ENCODE measurements around the gene CUX1. TPM values are rescaled to one million over a fixed set of nuclear protein-coding genes. Genes with fewer than 3 reads are reported as not detected.
"Not testable (repeated sequence)": the region's sequence is repeated elsewhere in the genome, so short reads cannot be mapped to it uniquely, and the experiment has no call there.

CUX1 gene
- total RNA-seq, 1 experiment from 2014 or later = 37.4 TPM

- DNase-seq (ENCODE audit: low read depth); in situ Hi-C loops (cut with HindIII; ENCODE audit: low pct_unique_long_range_greater_than_20kb, low sequenced_read_pairs): not testable (repeated sequence)
Observed at GRCh38 chr7:101792682-101793071, 24.7 kb upstream of the CUX1 start.

DNA sequence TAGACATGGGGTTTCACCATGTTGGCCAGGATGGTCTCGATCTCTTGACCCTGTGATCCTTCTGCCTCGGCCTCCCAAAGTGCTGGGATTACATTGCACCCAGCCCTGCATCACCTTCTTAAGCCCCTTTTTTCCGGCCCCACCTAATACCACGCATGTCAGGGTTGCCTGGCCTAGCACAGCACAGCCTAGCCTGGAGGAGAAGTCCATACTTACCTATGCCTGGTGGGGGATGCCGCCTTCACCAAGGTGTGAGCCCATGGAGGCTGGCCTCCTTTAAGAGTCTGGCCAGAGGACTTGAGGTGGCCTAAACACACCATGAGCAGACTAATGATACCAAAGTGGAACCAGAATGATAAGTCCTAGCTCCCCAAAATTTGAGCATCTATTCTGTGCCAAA lies 22.0 kb upstream of the CUX1 start:
- DNase-seq (ENCODE audit: low read depth) = no peak
- in situ Hi-C loops (cut with HindIII; ENCODE audit: low pct_unique_long_range_greater_than_20kb, low sequenced_read_pairs) = no loop called here

DNA sequence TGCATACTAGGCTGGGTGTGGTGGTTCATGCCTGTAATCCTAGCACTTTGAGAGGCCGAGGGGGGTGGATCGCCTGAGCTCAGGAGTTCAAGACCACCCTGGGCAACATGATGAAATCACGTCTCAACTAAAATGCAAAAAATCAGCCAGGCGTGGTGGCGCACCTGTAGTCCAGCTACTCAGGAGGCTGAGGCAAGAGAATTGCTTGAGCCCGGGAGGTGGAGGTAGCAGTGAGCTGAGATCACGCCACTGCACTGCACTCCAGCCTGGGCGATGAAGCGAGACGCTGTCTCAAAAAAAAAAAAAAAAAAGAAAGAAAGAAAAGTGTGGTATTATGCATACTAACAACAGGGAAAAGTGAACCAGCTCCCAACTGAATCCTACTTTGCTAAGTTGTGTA lies 19.3 kb upstream of the CUX1 start:
- peak; percentile 76 for DNase-seq (ENCODE audit: low read depth)
- in situ Hi-C loops (cut with HindIII; ENCODE audit: low pct_unique_long_range_greater_than_20kb, low sequenced_read_pairs) = not testable (repeated sequence)

DNA sequence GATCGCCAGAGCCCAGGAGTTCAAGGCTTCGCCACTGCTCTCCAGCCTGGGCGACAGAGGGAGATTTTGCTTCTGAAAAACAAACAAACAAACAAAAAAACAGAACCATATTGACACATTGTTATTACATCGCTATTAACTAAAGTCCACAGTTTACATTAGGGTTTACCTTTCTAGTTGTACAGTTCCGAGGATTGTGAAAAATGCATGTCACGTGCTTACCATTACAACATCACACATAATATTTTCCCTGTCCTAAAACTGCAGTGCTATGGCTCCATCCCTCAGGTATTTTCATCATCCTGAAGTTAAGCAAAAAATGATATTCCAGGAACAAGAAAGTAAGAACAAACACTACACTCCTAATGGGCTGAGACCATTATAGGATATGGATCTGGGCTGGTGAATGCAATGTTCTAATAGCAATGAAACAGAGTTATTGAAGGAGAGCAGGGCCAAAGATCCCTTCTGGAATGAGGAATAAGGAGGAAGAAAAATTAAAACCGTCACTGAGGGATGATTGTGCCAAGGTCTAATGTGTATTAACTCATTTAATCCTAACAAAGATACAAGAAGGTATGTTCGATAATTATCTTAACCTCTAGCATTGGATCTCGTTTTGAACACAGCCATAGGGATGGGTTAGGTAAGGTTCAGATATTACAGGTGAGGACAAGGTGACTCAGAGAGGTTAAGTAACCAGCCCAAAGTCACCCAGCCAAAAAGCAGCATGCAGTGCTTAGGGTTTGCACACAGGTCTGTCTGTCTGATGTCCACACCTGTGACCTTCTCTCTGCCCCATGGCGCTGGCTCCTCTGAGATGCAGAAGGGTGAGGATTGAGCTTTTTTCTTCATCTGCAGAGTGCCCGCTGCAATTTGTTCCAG lies 14.0 kb upstream of the CUX1 start:
- DNase-seq (ENCODE audit: low read depth) = no peak
- in situ Hi-C loops (cut with HindIII; ENCODE audit: low pct_unique_long_range_greater_than_20kb, low sequenced_read_pairs) = loop anchor here (25.0 kb wide), 1 partner anchor 334 kb away; no protein-coding TSS in a partner anchor

- DNase-seq (ENCODE audit: low read depth) = no peak
- in situ Hi-C loops (cut with HindIII; ENCODE audit: low pct_unique_long_range_greater_than_20kb, low sequenced_read_pairs) = loop anchor here (25.0 kb wide), 1 partner anchor 333 kb away; no protein-coding TSS in a partner anchor
Observed at GRCh38 chr7:101804088-101804963, 13.1 kb upstream of the CUX1 start.

DNA sequence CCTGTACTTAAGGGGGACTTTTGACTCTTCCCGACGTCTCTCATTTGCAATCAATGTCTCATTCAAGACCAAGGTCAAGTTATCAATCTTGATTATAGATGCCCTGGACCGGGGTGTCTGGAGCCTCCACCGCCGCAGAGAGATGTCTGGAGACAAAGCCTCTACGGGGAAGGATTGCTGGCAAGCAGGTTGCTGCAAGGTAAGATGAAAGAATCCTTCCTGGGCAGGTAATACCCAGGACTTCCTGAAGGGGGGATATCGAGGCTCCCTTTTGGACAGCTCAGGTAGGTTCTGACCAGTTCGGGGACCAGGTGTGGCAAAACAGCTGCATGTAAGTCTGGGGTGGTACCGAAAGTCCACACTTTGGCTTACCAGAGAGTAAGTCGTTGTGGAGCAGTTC lies 12.5 kb upstream of the CUX1 start:
- no peak for DNase-seq (ENCODE audit: low read depth)
- in situ Hi-C loops (cut with HindIII; ENCODE audit: low pct_unique_long_range_greater_than_20kb, low sequenced_read_pairs) = loop anchor here (25.0 kb wide), 1 partner anchor 332 kb away; no protein-coding TSS in a partner anchor

DNA sequence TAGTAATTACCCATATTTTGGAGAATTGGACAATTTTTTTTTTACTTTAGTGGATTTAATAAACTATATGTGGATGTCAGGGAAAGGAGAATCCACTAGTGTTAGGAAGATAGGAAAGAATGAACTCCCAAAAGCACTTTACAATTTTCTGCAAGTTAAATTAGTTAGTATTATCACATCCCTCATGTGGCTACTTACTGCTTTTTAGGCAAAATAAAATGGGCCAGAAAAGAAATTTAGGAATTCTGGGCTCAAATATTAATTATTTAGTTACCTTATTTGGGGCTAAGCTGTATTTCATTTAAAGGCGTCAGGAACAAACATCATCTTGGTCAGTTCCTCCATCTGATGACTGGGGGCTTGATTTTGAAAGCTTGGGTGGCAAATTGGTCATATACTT lies 4.8 kb upstream of the CUX1 start:
- in situ Hi-C loops (cut with HindIII; ENCODE audit: low pct_unique_long_range_greater_than_20kb, low sequenced_read_pairs) = loop anchor here (25.0 kb wide), 1 partner anchor 325 kb away; no protein-coding TSS in a partner anchor
- no peak for DNase-seq (ENCODE audit: low read depth)

DNA sequence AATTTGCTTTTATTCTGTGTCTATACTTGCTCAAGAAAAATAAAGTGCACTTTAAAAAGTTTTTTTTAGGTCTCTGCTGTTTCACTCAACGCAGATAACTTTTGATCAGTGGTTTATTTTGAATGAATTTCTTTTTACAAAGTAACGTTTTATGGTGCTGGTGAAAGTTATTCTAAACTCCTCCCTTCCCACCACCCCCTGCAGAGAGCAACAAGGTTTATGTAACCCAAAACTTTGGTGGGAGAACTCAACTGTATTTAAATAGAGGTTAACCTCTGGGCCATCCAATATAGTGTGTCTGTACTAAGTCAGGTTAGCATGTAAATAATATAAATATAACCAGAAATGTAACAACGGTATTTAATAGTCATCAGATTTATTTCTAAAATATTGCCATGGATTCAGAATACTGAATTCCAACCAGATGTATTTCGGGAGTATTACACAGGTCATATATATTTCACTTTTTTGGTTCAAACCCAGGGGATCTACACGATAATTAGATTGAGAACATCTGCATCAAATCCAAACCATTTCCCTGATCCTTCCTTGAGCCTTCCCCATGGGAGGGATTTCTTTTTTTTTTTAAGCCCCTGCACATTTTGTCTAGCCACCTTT lies 3.9 kb upstream of the CUX1 start:
- in situ Hi-C loops (cut with HindIII; ENCODE audit: low pct_unique_long_range_greater_than_20kb, low sequenced_read_pairs) = loop anchor here (25.0 kb wide), 1 partner anchor 324 kb away; no protein-coding TSS in a partner anchor
- DNase-seq (ENCODE audit: low read depth) = no peak

GRCh38 chr7:101814081-101814990 lies 3.1 kb upstream of the CUX1 start:
- in situ Hi-C loops (cut with HindIII; ENCODE audit: low pct_unique_long_range_greater_than_20kb, low sequenced_read_pairs) = loop anchor here (25.0 kb wide), 1 partner anchor 323 kb away; no protein-coding TSS in a partner anchor
- peak; percentile 65 for DNase-seq (ENCODE audit: low read depth)

DNA sequence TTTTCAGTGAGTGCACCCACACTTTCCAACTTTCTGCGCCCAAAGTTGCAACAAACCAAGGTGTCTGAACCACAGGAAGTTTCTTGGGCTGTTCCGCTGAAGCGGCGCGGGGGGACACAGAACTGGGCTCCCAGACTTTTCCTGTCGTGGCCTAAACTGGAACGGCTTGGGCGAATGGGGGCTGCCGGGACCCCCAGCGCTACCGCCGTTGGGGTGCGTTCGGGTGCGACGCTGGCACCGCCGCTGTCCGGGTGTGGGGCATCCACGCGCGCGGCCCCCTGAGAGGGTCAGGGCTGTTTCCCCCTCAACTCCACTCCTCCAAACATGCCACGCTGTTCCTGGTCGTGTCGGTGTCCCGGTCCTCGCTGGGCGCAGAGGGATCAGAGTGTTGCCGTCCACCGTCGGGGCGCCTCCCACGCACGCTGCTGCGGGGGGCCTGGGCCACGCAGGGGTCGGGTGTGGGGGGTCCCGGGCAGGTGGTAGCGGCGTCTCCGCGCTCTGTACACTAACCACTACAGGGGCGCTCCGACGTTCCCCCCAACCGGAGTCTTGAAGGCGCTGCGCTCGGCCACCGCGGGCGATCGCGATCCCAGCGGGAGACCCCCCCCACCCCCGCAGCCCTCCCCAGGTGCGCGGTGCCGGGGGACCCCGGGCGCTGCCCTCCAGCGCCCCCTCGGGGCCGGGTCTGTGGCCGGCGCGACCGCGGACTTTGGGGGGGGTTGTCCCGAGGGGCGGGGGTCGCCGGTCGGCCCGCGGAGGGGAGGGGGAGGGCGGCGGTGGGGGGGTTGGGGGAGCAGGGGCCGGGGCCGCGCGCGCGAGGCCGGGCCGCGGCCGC lies 2.2 kb upstream of the CUX1 start:
- DNase-seq (ENCODE audit: low read depth) = peak; percentile 56
- in situ Hi-C loops (cut with HindIII; ENCODE audit: low pct_unique_long_range_greater_than_20kb, low sequenced_read_pairs) = loop anchor here (25.0 kb wide), 1 partner anchor 322 kb away; no protein-coding TSS in a partner anchor

DNA sequence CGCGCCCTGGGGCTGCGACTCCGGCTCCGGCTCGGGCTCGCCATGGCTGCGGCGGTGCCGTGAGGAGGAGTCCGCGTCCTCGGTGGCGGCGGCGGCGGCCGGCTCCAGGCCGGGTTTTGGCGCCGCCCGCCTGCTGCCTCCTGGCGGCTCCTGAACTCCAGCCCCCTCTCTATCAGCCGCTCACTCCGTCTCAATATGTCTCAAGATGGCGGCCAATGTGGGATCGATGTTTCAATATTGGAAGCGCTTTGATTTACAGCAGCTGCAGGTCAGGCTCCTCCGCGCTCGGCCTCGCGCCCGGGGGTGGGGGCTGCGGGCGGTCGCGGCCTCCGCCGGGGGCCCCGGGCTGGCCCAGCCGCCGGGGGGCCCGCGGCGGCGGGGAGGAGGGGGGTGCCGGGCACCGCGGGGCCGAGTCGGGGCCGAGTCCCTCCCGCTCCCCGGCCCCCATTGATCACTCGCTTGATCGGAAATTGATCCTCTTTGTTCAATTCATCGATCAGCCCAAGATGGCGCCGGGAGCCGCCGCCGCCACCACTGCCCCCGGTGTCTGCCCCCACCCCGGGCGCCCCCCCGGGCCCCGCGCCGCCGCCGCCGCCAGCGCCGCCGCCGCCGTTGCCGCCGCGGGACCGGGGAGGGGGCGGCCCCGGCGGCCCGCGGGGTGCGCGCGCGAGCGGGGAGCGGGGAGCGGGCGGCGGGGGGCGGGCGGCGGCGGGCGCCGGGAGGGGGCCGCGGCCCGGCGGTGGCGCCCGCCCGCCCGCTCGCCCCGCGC lies 1.4 kb upstream of the CUX1 start:
- in situ Hi-C loops (cut with HindIII; ENCODE audit: low pct_unique_long_range_greater_than_20kb, low sequenced_read_pairs) = loop anchor here (25.0 kb wide), 1 partner anchor 321 kb away; no protein-coding TSS in a partner anchor
- peak; percentile 67 for DNase-seq (ENCODE audit: low read depth)

- peak; percentile 29 for DNase-seq (ENCODE audit: low read depth)
- in situ Hi-C loops (cut with HindIII; ENCODE audit: low pct_unique_long_range_greater_than_20kb, low sequenced_read_pairs) = loop anchor here (25.0 kb wide), 1 partner anchor 320 kb away; no protein-coding TSS in a partner anchor
Observed at GRCh38 chr7:101816595-101817470, 593 bp upstream of the CUX1 start.

- in situ Hi-C loops (cut with HindIII; ENCODE audit: low pct_unique_long_range_greater_than_20kb, low sequenced_read_pairs) = loop anchor here (25.0 kb wide), 1 partner anchor 319 kb away; no protein-coding TSS in a partner anchor
- no peak for DNase-seq (ENCODE audit: low read depth)
Observed at GRCh38 chr7:101818287-101819071, 1.1 kb downstream of the CUX1 start.

- no peak for DNase-seq (ENCODE audit: low read depth)
- in situ Hi-C loops (cut with HindIII; ENCODE audit: low pct_unique_long_range_greater_than_20kb, low sequenced_read_pairs) = loop anchor here (25.0 kb wide), 1 partner anchor 318 kb away; no protein-coding TSS in a partner anchor
Observed at GRCh38 chr7:101819183-101819582, 1.8 kb downstream of the CUX1 start.
